Neuronal stem cell (in vitro differentiated cells): ENCODE results near the gene AMOTL1.

Source experiments
- DNase-seq: peaks from one replicate; pipeline ENCODE4 v3.0.0-alpha.2; 2013; ENCODE audit warnings: low spot score
- H2AFZ ChIP-seq: one replicate; pipeline ENCODE4 v1.6.1; 2013; ENCODE audit warnings: mild to moderate bottlenecking, low read length, inconsistent platforms
- H2AK5ac ChIP-seq: 2 replicates; pipeline ENCODE4 v1.6.1; 2013; ENCODE audit warnings: low read depth, mild to moderate bottlenecking, inconsistent platforms, low read length, moderate library complexity, mixed read lengths
- H2BK120ac ChIP-seq: 2 replicates; pipeline ENCODE4 v1.6.1; 2013; ENCODE audit warnings: low read depth, mild to moderate bottlenecking, inconsistent platforms, low read length, moderate library complexity, mixed read lengths
- H2BK12ac ChIP-seq: one replicate; pipeline ENCODE4 v1.6.1; 2013; ENCODE audit warnings: low read length, inconsistent platforms
- H2BK15ac ChIP-seq: 2 replicates; pipeline ENCODE4 v1.6.1; 2013; ENCODE audit warnings: mild to moderate bottlenecking, low read length, inconsistent platforms, mixed read lengths
- H2BK5ac ChIP-seq: one replicate; pipeline ENCODE4 v1.6.1; 2013; ENCODE audit warnings: inconsistent platforms, mild to moderate bottlenecking, low read length, moderate library complexity
- H3K14ac ChIP-seq: one replicate; pipeline ENCODE4 v1.6.1; 2013; ENCODE audit warnings: low read length, inconsistent platforms
- H3K18ac ChIP-seq: 2 replicates; pipeline ENCODE4 v1.6.1; 2013; ENCODE audit warnings: low read length, inconsistent platforms
- H3K23ac ChIP-seq: 2 replicates; pipeline ENCODE4 v1.6.1; 2013; ENCODE audit warnings: low read depth, mild to moderate bottlenecking, mixed read lengths, low read length, inconsistent platforms; ENCODE audit not compliant: poor library complexity
- H3K27ac ChIP-seq: replicated peaks from 3 replicates; pipeline ENCODE4 v1.5.1; 2013; ENCODE audit warnings: low read length, inconsistent platforms
- H3K27me3 ChIP-seq, 3 experiments: 2 replicates each; pipeline ENCODE4 v1.6.1; 2013; ENCODE audit warnings: low read length in 3 of 3, mild to moderate bottlenecking in 2 of 3, inconsistent platforms in 1 of 3, low read depth in 1 of 3, mixed read lengths in 1 of 3, moderate library complexity in 1 of 3; ENCODE audit not compliant: control insufficient read depth in 3 of 3, insufficient read depth in 3 of 3
- H3K36me3 ChIP-seq, 2 donors: replicated peaks in 1 of 2; 2 replicates each; pipeline ENCODE4 v1.6.1; 2013; ENCODE audit warnings: low read length in 2 of 2; ENCODE audit not compliant: control insufficient read depth in 2 of 2, insufficient read depth in 2 of 2
- H3K4ac ChIP-seq: 2 replicates; pipeline ENCODE4 v1.6.1; 2013; ENCODE audit warnings: inconsistent platforms, mild to moderate bottlenecking, low read length, moderate library complexity
- H3K4me1 ChIP-seq, 2 donors: 1 replicate in 1 of 2; 2 replicates in 1 of 2; pipeline ENCODE4 v1.6.1; 2013; ENCODE audit warnings: low read length in 2 of 2, low read depth in 1 of 2; ENCODE audit not compliant: control insufficient read depth in 2 of 2, insufficient read depth in 1 of 2
- H3K4me2 ChIP-seq: one replicate; pipeline ENCODE4 v1.6.1; 2013; ENCODE audit warnings: mild to moderate bottlenecking, low read length, inconsistent platforms; ENCODE audit not compliant: insufficient read depth, poor library complexity, severe bottlenecking
- H3K4me3 ChIP-seq, 2 donors: 2 replicates each; pipeline ENCODE4 v1.5.1; 2013; ENCODE audit warnings: low read length in 2 of 2, mild to moderate bottlenecking in 2 of 2, inconsistent platforms in 1 of 2, moderate library complexity in 1 of 2
- H3K79me1 ChIP-seq: one replicate; pipeline ENCODE4 v1.6.1; 2013; ENCODE audit warnings: low read depth, mild to moderate bottlenecking, inconsistent platforms, low read length, moderate library complexity
- H3K9ac ChIP-seq: one replicate; pipeline ENCODE4 v1.6.1; 2013; ENCODE audit warnings: mild to moderate bottlenecking, low read depth, low read length, inconsistent platforms; ENCODE audit not compliant: poor library complexity
- H3K9me3 ChIP-seq, 2 donors: replicated peaks in 1 of 2; 2 replicates each; pipeline versions ENCODE3 to v1.6.1; 2013; ENCODE audit warnings: low read length in 2 of 2, mild to moderate bottlenecking in 2 of 2, inconsistent platforms in 1 of 2, low read depth in 1 of 2, mixed read lengths in 1 of 2, moderate library complexity in 1 of 2; ENCODE audit not compliant: control insufficient read depth in 2 of 2, insufficient read depth in 1 of 2
- H4K8ac ChIP-seq: one replicate; pipeline ENCODE4 v1.6.1; 2013; ENCODE audit warnings: low read depth, mild to moderate bottlenecking, inconsistent platforms, low read length, moderate library complexity
- H4K91ac ChIP-seq: one replicate; pipeline ENCODE4 v1.6.1; 2013; ENCODE audit warnings: low read length, low read depth, mild to moderate bottlenecking, inconsistent platforms; ENCODE audit not compliant: poor library complexity
- WGBS, 2 donors: extraction: QIAGEN DNeasy Blood & Tissue Kit; methylation state at CpG; one replicate each; pipeline ENCODE4 v1.1.7; 2013; ENCODE audit warnings: missing lambda C conversion rate in 2 of 2, mixed read lengths in 1 of 2; ENCODE audit not compliant: insufficient read length in 2 of 2, insufficient replicate concordance in 1 of 2; ENCODE audit errors: extremely low coverage in 2 of 2; 5-methylcytosine and 5-hydroxymethylcytosine counted together

Gene AMOTL1

GRCh38 chr11:94722735-94723134 is 45.4 kb upstream of the AMOTL1 start:
- H3K9me3 ChIP-seq, result peaks cover 0 to 3% of the 10 kb centered on the region in 2 donors
- no peak overlapping the region for H3K4me3 ChIP-seq
- no peak overlapping the region for H2BK15ac ChIP-seq
- H3K23ac ChIP-seq, result no peak overlapping the region
- no peak overlapping the region for H2AK5ac ChIP-seq
- H3K4ac ChIP-seq, result no peak overlapping the region
- H2BK120ac ChIP-seq, result no peak overlapping the region
- no peaks in the 10 kb centered on the region for H3K79me1 ChIP-seq
- H3K36me3 ChIP-seq, result no peaks in the 10 kb centered on the region
- no peak overlapping the region for H4K91ac ChIP-seq
- H3K14ac ChIP-seq, result no peak overlapping the region
- no CpG with 5 or more reads among the region's 1 CpG for WGBS, 2 donors
- no peak overlapping the region for H4K8ac ChIP-seq
- no peak overlapping the region for H2BK12ac ChIP-seq
- H3K4me1 ChIP-seq, result no peaks in the 10 kb centered on the region
- H3K27me3 ChIP-seq, result no peaks in the 10 kb centered on the region
- no peak overlapping the region for H3K9ac ChIP-seq
- no peak overlapping the region for H3K27ac ChIP-seq
- H2BK5ac ChIP-seq, result no peak overlapping the region
- H3K4me2 ChIP-seq, result no peak overlapping the region
- H2AFZ ChIP-seq, result no peak overlapping the region
- no peak overlapping the region for H3K18ac ChIP-seq
- DNase-seq, result no peak

- Histone ChIP-seq H2BK120ac (no peak overlapping the region), H3K23ac (no peak overlapping the region), H2BK5ac (no peak overlapping the region), H3K4me2 (no peak overlapping the region), H3K4ac (no peak overlapping the region), H3K18ac (no peak overlapping the region), H3K14ac (no peak overlapping the region), H3K36me3 (no peaks in the 10 kb centered on the region), H3K9ac (no peak overlapping the region), H2AK5ac (no peak overlapping the region), H2BK15ac (no peak overlapping the region), H3K27me3 (no peaks in the 10 kb centered on the region), H3K4me1 (peaks cover 0 to 3% of the 10 kb centered on the region in 2 donors), H3K9me3 (no peaks in the 10 kb centered on the region), H3K79me1 (no peaks in the 10 kb centered on the region), H4K8ac (no peak overlapping the region), H3K27ac (no peak overlapping the region), H4K91ac (no peak overlapping the region), H3K4me3 (no peak overlapping the region), H2AFZ (no peak overlapping the region), H2BK12ac (no peak overlapping the region)
- no peak for DNase-seq
- WGBS, 2 donors, result no CpG with 5 or more reads among the region's 2 CpGs
These were observed 43.1 kb upstream of the AMOTL1 start for GRCh38 chr11:94725097-94725496.

GRCh38 chr11:94727819-94728218 is 40.3 kb upstream of the AMOTL1 start:
- H3K4me2 ChIP-seq, result no peak overlapping the region
- H3K4me1 ChIP-seq, result peaks cover 2 to 22% of the 10 kb centered on the region in 2 donors
- no peaks in the 10 kb centered on the region for H3K9me3 ChIP-seq
- no peak overlapping the region for H2AFZ ChIP-seq
- H2BK12ac ChIP-seq, result no peak overlapping the region
- H4K91ac ChIP-seq, result no peak overlapping the region
- no peaks in the 10 kb centered on the region for H3K79me1 ChIP-seq
- H3K14ac ChIP-seq, result no peak overlapping the region
- no peak overlapping the region for H2AK5ac ChIP-seq
- H2BK120ac ChIP-seq, result no peak overlapping the region
- no peak overlapping the region for H2BK15ac ChIP-seq
- no peaks in the 10 kb centered on the region for H3K36me3 ChIP-seq
- H3K9ac ChIP-seq, result no peak overlapping the region
- H3K4me3 ChIP-seq, result no peak overlapping the region
- H2BK5ac ChIP-seq, result no peak overlapping the region
- no peak overlapping the region for H3K27ac ChIP-seq
- H3K27me3 ChIP-seq, result no peaks in the 10 kb centered on the region
- no CpG with 5 or more reads among the region's 2 CpGs for WGBS, 2 donors
- no peak overlapping the region for H3K4ac ChIP-seq
- no peak for DNase-seq
- H3K18ac ChIP-seq, result no peak overlapping the region
- no peak overlapping the region for H4K8ac ChIP-seq
- no peak overlapping the region for H3K23ac ChIP-seq

- H3K14ac ChIP-seq, result no peak overlapping the region
- WGBS, 2 donors, result no CpG with 5 or more reads among the region's 1 CpG
- no peak overlapping the region for H4K8ac ChIP-seq
- no peak overlapping the region for H2BK120ac ChIP-seq
- H2AK5ac ChIP-seq, result no peak overlapping the region
- no peak overlapping the region for H2BK5ac ChIP-seq
- H4K91ac ChIP-seq, result no peak overlapping the region
- no peak overlapping the region for H2AFZ ChIP-seq
- H2BK15ac ChIP-seq, result no peak overlapping the region
- no peak overlapping the region for H2BK12ac ChIP-seq
- no peak overlapping the region for H3K23ac ChIP-seq
- H3K9ac ChIP-seq, result no peak overlapping the region
- H3K36me3 ChIP-seq, result no peaks in the 10 kb centered on the region
- H3K4me3 ChIP-seq, result no peak overlapping the region
- no peak overlapping the region for H3K27ac ChIP-seq
- DNase-seq, result no peak
- H3K9me3 ChIP-seq, result no peaks in the 10 kb centered on the region
- peaks cover 2 to 23% of the 10 kb centered on the region in 2 donors for H3K4me1 ChIP-seq
- H3K27me3 ChIP-seq, result no peaks in the 10 kb centered on the region
- H3K4ac ChIP-seq, result no peak overlapping the region
- H3K18ac ChIP-seq, result no peak overlapping the region
- H3K79me1 ChIP-seq, result no peaks in the 10 kb centered on the region
- H3K4me2 ChIP-seq, result no peak overlapping the region
These were observed 39.6 kb upstream of the AMOTL1 start for GRCh38 chr11:94728541-94728940.
